Measurements from ENCODE around the gene LASP1.
A peak's percentile ranks its signal among the peaks of the same experiment; 100 is the strongest.

The LASP1 gene

GRCh38 chr17:38870259-38871165, 654 bp downstream of the LASP1 start:
- peak; percentile 53 for DNase-seq

DNA sequence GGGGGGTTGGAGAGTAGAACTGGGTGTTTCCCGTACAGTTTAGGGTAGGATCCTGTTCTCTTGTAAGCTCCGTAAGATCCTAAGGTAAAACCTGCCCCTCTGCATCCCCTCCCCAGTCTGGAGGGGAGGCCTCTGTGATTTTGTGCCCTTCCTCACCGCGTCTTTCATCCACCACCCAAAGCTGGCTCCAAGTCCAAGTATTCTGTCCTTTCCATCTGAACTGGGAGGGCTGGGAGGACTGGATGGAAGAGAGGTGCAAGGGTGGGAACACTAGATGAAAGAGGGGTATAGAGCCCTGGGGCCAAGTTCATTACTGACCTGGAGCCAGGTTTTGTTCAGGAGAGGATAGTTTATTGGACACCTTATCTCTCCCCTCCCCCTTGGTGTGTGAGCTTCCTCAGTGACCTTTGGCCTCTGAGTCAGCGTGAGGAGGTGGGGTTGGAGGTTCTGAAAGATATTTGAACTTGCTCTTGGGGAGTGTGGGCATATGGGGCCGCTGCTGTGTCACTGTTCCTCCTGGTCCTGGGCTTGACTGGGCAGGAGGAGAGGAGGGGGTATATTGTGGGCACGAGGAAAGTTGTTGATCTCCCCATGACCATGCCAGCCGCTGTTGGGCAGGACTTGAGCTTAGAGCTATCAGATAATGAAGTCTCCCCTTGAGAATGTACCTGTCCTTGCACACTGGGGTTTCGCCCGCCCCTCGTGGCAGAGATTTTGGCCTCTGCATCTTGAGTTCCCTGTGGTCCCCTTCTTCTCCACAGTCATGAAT, 1.6 kb downstream of the LASP1 start:
- DNase-seq: peak; percentile 64

- no peak for DNase-seq
Measured at GRCh38 chr17:38872027-38872511, 2.2 kb downstream of the LASP1 start.

DNA sequence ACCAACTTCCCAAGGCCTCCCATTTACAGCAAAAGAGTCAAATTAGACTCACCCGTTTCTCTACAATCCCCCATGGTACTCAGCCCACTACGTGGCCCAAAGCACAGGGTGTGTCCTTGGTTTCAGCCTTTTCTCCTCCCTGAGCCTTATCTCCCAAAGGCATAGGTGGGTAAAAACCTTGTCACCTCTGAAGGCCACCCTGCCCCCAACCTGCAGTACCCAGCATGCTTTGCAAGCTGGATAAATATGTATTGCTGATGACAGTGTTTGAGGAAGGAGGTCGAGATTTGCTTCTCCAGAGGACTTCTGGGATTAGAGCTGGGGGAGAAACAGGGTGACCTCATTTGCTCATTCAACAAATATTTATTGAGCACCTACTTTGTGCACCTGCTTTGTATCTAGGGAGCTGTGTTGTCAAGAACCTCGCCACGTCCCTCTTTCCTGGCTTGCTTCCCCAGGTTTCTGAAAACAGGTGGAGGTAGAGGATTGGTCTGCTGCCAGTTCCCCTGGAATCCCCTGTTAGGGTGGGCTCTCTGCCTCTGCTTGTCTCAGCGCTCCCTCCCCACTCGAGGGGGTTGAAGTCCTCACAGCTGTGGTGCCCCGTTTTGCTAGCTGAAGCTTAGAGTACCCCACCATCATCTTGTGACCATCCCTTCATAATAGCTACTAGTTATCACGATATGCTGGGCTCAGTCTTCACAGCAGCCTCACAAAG, 3.0 kb downstream of the LASP1 start:
- no peak for DNase-seq

GRCh38 chr17:38873640-38874380, 4.0 kb downstream of the LASP1 start:
- DNase-seq: no peak

GRCh38 chr17:38874505-38875400, 4.9 kb downstream of the LASP1 start:
- DNase-seq: no peak

DNA sequence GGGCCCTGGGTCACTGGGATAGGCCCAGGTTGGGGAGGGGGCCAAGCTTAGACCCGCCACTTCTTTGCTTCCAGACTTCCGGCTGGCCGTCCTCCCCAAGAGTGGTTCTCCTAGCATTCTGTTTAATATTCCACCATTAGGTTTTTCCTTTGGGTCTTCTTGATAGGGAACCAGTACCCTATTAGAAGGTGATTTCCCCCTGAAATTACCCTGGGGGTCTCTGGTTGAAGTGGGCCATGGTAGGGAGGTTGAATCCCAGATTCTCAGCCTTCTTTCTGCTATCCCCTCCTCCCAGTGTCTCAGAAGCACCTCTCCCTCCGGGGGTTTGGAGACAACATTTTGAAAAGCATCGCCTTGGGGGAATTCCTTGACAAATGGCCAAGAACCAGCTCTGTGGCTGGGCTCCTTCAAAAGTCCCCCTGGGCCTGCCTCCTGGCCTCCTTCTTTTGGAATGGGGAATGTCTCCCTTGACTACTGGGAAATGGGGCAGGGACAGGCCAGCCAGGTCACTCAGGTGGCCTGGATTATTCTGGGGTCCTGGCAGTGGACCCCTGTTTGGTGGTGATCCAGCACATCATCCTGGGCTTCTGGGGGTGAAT, 5.7 kb downstream of the LASP1 start:
- DNase-seq: no peak

DNA sequence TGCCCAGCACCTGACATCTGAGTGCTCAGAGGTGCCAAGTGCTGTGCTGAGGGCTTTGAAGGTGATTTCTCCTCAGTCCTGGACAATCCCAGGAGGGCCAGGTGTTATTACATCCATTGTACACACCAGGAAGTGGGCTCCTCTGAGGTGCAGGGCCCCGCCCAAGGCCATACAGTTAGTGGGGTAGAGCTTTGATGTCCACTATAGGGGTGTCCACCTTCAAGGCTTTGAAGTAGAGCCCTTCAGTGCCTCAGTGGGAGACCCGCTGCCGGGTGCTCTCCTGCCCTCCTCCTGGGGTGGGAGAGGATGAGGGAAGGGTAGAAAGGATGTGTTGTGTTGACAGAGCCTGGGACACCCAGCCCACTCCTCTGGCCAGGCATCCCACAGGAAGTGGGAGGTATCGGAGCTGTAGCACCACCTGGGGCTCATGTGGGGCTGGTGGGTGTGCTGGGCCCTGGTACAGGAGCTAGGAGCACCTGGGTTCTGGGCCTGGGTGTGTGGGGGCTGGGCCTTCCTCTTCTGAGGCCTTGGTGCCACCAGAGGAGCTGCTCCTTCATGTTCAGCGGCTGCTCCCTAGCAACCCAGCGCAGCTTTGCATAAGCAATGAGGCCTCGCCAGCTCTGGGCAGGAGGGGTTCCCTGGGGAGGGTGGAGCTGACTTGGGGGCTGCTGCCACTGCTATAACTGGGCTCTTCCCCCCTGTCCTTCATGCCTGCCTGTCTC, 7.4 kb downstream of the LASP1 start:
- DNase-seq: peak; percentile 16

GRCh38 chr17:38879878-38880665, 10.2 kb downstream of the LASP1 start:
- no peak for DNase-seq

GRCh38 chr17:38881600-38882191, 11.8 kb downstream of the LASP1 start:
- DNase-seq: peak; percentile 23

GRCh38 chr17:38882870-38883269, 13.0 kb downstream of the LASP1 start:
- DNase-seq: no peak

GRCh38 chr17:38883592-38884526, 14.0 kb downstream of the LASP1 start:
- no peak for DNase-seq

GRCh38 chr17:38885044-38885727, 15.3 kb downstream of the LASP1 start:
- DNase-seq: no peak

DNA sequence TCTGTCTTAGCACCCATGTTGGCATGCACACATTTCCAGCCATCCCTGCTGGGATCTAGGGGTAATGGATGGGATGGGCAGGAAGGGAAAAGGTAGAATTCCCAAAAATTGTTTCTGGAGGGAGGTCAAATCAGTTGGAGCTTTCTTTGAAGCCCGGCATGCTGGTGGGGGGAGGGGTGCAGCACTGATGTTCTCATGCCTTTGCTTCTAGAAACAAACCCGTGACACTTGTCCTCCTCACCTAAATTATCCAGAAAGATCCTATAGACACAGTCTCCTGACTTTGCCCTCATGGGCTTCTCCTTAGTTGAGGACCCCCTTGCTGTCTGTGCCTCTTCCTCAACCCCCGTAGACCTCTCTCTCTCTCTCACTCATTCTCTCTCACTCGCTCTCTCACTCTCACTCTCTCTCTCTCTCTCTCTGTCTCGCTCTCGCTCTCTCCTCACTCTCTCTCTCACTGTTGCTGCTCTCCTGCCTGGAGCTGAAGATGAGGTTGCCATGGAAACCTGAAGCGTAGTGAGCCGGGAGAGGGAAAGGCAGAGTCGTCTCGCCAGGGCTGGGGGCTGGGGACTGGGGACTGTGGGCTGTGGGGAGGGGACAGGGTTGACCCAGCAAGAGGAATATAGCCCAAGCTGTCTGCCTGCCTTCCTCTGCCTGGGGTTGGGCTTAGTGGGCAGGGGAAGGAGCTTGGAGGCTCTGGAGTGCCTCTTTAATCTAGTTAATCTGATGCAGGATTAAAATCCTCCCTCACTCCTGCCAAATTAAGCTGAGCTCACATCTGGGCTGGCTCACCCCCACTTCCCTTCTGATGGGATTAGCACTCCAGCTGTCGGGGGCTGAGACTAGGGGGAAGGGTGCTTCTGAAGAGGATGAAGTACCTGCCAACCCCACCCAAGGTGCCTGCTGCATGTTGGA, 16.1 kb downstream of the LASP1 start:
- no peak for DNase-seq

- no peak for DNase-seq
Measured at GRCh38 chr17:38886643-38887010, 16.8 kb downstream of the LASP1 start.

DNA sequence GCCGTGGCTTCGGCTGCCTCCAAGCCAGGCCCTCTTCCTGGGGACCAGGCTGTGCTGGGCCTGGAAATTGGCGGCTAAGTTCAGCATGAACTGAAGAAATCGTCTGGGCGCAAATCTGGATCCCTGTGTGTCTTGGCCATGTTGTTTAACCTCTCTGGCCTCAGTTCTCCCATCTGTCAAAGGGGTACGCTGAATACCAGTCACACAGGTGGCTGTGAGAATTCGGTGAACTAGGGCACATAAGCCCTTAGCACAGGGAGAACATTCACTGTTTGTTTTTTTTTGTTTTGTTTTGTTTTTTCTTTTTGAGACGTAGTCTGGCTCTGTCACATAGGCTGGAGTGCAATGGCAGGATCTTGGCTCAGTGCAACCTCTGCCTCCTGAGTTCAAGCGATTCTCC, 19.0 kb downstream of the LASP1 start:
- no peak for DNase-seq

All from effector CD4-positive, alpha-beta T cell (primary cell).